Right cardiac atrium (tissue), 5 donors: Measurements from ENCODE around the gene SIM2. TPM values are rescaled to one million over a fixed set of nuclear protein-coding genes. Genes with fewer than 3 reads are reported as not detected.
"Not testable (repeated sequence)": the region's sequence is repeated elsewhere in the genome, so short reads cannot be mapped to it uniquely, and the experiment has no call there.

Experiments used
- ATAC-seq, 2 donors: fragments of 200-7000 bp; cut with Tn5 transposase; one replicate each; pipeline versions ENCODE4 v1.8.0 to v1.9.1; 2020; ENCODE audit warnings: moderate library complexity in 2 of 2, mild to moderate bottlenecking in 1 of 2
- DNase-seq, 3 donors: peaks; one replicate each; pipeline ENCODE4 v3.0.0-alpha.2; 2020
- H3K27ac ChIP-seq: one replicate; pipeline ENCODE4 v1.5.1; 2013; ENCODE audit warnings: mild to moderate bottlenecking, low read length, control low read depth, moderate library complexity
- H3K27me3 ChIP-seq: one replicate; pipeline ENCODE4 v1.6.1; 2013; ENCODE audit not compliant: control insufficient read depth, insufficient read depth
- H3K4me1 ChIP-seq: one replicate; pipeline ENCODE4 v1.6.1; 2013; ENCODE audit warnings: low read length; ENCODE audit not compliant: control insufficient read depth, insufficient read depth
- H3K4me3 ChIP-seq: one replicate; pipeline ENCODE4 v1.5.1; 2013; ENCODE audit warnings: low read length, control low read depth
- H3K9me3 ChIP-seq: one replicate; pipeline ENCODE4 v1.6.1; 2013; ENCODE audit warnings: low read length; ENCODE audit not compliant: control insufficient read depth
- WGBS: extraction: QIAGEN DNeasy Blood & Tissue Kit; methylation state at CpG from one replicate; pipeline ENCODE4 v1.1.7; 2013; 5-methylcytosine and 5-hydroxymethylcytosine counted together
- intact Hi-C, 4 donors: fragments of 100-400 bp; cut with DNase I; formaldehyde crosslinking; loops; one replicate each; pipeline versions ENCODE4 v1.11.0 to v1.14.0; 2022 to 2023
- polyA plus RNA-seq: library from polyadenylated mRNA; stranded (reverse); fragments of 200-250 nt; gene quantifications from one replicate; pipeline ENCODE4 v1.2.3, GENCODE V29; 2013
- total RNA-seq, 4 donors: library from RNA; stranded (reverse); fragmentation: NEBNext Ultra II Directional; extraction: Animal tissue kit (Norgen Biotek cat#: 25700); gene quantifications; one replicate each; pipeline ENCODE4 v1.2.1, GENCODE V29; 2021
- donor health status: healthy with polysubstance abuse.
- donor health status: DM: no; HTN: yes; CAD: no.
- donor health status: DM: no; HTN: no; CAD: no.
- donor health status: DM: no; HTN: yes; CAD: no; lungs with severe emphysema.
- donor health status: DM: yes; HTN: yes; CAD: no.

The SIM2 gene
- total and polyA plus RNA-seq, 5 donors, result not detected

DNA sequence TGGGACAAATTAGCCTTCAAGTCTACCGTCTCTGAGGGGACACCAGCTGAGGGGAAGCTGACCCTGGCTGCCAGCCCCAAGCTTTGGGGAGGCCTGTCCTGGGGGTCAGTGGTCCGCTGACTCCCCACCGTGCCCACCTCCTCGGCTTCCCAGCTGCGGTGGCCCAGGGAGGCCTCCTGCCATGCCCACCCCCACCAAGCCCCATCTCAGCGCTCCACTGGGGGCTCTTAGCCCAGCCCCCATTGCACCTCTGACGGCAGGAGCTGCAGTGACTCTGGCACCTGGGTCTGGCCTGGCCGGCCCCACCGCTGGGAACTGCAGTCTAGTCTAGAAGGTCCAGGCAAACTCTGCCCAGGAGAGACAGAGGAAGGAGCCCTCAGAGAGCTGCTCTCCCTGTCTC lies 30.2 kb upstream of the SIM2 start:
- ATAC-seq (peak in 1 of 2 donors; percentile 22), DNase-seq (no peak)
- Histone ChIP-seq H3K4me1 (no peaks in the 10 kb centered on the region), H3K4me3 (no peak overlapping the region), H3K9me3 (no peaks in the 10 kb centered on the region), H3K27me3 (no peaks in the 10 kb centered on the region), H3K27ac (no peak overlapping the region)
- intact Hi-C loops, result no loop called here
- WGBS, result 67% methylated on average over 9 of the region's 9 CpGs

DNA sequence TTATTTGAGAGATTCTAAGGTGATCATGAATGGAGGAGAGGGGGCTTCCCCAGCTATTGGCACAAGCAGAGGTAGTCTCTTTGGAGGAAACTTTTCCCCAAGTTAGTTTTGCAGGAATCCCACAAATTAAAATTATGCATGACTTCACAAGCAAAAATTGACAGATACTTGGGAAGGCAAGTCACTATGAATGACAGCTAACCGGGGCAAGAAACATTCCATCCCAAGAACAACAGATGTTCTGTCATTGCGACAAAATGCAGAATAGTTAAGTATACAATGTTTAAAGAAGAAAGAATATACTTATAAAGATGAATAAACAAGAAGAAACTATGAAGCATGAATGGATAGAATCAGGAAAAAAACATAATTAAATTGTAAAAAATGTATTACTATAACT lies 27.1 kb upstream of the SIM2 start:
- 72% methylated on average over 2 of the region's 2 CpGs for WGBS
- no peak overlapping the region for H3K27ac ChIP-seq
- intact Hi-C loops, result no loop called here
- no peaks in the 10 kb centered on the region for H3K9me3 ChIP-seq
- ATAC-seq, result no peak
- H3K4me3 ChIP-seq, result no peak overlapping the region
- no peaks in the 10 kb centered on the region for H3K4me1 ChIP-seq
- H3K27me3 ChIP-seq, result no peaks in the 10 kb centered on the region
- no peak for DNase-seq

DNA sequence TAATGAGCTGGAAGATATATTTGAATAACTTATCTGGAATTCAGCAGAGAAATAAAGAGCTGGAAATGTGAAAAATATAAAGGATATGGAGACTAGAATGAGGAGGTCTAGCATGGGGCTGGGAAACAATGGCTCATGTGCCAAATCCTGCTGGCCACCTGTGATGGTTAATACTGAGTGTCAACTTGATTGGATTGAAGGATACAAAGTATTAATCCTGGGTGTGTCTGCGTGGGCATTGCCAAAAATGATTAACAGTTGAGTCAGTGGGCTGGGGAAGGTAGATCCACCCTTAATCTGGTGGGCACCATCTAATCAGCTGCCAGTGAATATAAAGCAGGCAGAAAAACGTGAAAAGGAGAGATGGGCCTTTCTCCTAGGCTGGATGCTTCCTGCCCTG lies 26.6 kb upstream of the SIM2 start:
- H3K27ac ChIP-seq, ATAC-seq, H3K27me3 ChIP-seq, H3K9me3 ChIP-seq, H3K4me1 ChIP-seq, H3K4me3 ChIP-seq, intact Hi-C loops, DNase-seq: not testable (repeated sequence)
- 69% methylated on average over 2 of the region's 2 CpGs for WGBS

DNA sequence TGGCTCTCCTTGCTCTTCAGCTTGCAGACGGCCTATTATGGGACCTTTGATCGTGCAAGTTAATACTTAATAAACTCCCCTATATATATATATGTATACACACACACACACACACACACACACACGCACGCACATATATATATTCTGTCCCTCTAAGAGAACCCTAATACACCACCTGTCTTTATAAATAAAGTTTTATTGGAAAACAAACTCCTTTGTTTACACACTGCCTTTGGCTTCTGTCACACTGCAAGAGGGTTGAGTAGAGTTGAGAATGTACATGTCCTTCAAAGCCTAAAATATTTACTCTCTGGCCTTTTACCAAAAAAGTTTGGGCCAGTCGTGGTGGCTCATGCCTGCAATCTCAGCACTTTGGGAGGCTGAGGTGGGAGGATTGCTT lies 26.2 kb upstream of the SIM2 start:
- Histone ChIP-seq H3K4me1 (no peaks in the 10 kb centered on the region), H3K27me3 (no peaks in the 10 kb centered on the region), H3K4me3 (no peak overlapping the region), H3K9me3 (no peaks in the 10 kb centered on the region), H3K27ac (no peak overlapping the region)
- WGBS, result 84% methylated on average over 5 of the region's 5 CpGs
- intact Hi-C loops, result no loop called here
- no peak for ATAC-seq
- DNase-seq, result no peak

DNA sequence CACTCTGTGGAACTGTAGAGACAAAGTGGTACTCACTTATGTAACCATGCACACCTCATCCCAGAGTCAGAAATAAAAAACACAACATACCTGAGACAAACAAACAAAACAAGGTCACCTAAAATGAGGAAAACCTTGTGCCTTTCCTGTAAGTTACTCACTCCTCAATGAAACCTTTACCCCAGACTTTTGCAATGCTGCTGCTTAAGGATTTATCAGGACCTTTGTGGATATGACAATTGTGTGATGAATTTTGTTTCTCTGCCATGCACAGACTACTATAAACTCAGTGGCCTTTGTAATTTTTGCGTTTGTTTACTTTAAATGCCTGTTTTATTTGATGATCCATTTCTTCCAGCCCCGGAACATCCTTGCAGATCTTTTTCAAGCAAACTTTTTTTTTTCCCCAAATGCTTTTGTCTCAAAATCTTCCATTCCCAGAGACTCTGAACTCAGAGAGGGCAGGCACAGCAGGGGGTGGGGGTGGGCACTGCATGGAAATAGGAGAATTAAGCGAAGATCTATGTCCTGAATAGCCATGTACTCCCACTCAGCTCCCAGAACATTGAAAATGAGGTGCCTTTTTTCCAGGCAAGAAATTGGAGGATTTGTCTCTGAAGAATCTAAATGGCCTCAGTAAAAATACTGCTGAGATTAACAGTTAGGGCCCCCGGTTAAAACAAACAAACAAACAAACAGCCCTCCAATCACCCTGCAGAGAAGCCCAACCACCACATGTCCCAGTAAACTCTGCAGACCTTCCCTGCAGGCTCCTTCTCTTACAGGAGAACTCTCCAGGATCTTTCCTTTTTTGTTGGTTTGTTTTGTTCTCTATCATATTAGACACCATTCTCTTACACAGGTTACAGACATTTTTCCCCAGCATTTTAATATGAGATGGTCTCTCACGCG lies 22.6 kb upstream of the SIM2 start:
- DNase-seq (no peak), ATAC-seq (no peak)
- H3K27ac ChIP-seq, result no peak overlapping the region
- H3K9me3 ChIP-seq, result peaks cover 5% of the 10 kb centered on the region
- no peaks in the 10 kb centered on the region for H3K4me1 ChIP-seq
- intact Hi-C loops, result no loop called here
- H3K27me3 ChIP-seq, result no peaks in the 10 kb centered on the region
- whole genome bisulfite sequencing, result 57% methylated on average over 6 of the region's 6 CpGs
- no peak overlapping the region for H3K4me3 ChIP-seq

DNA sequence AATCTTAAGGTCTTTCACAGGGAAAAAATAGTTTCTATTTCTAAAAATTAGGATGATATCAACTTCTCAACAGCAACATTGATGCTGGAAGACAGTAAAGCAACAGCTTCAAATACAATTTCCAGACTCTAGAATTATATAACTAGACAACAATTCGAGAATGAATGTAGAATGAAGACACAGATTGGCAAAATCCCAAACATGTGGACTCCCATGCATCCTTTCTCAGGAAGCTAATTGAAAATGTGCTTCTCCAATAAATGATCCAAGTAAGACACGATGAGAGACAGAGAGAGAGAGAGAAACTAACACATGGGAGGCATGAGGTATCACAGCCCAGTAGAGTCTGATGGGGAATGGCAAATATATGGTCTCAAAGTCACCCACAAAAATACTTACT lies 21.5 kb upstream of the SIM2 start:
- DNase-seq (no peak), ATAC-seq (no peak)
- peaks cover 5% of the 10 kb centered on the region for H3K9me3 ChIP-seq
- intact Hi-C loops, result no loop called here
- no peaks in the 10 kb centered on the region for H3K27me3 ChIP-seq
- 48% methylated on average over 2 of the region's 2 CpGs for WGBS
- H3K4me1 ChIP-seq, result no peaks in the 10 kb centered on the region
- no peak overlapping the region for H3K27ac ChIP-seq
- no peak overlapping the region for H3K4me3 ChIP-seq

DNA sequence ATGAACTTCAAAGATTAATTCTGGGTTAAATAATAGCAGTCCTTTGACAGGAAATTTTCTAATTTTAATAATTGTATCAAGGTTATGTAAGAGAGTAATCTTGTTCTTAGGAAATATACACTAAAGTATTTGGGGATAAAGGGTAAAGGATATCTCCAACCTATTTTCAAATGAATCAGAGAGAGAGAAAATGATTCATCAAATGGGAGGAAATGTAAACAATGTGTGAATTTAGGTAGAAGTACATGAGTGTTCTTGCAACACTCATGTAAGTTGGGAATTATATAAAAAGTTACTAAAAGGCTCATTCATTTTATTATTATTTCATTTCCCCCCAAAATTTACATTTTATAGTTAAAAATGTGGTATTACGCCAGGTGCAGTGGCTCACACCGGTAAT lies 20.4 kb upstream of the SIM2 start:
- 94% methylated on average over 2 of the region's 2 CpGs for WGBS
- no peak for ATAC-seq
- no peaks in the 10 kb centered on the region for H3K27me3 ChIP-seq

DNA sequence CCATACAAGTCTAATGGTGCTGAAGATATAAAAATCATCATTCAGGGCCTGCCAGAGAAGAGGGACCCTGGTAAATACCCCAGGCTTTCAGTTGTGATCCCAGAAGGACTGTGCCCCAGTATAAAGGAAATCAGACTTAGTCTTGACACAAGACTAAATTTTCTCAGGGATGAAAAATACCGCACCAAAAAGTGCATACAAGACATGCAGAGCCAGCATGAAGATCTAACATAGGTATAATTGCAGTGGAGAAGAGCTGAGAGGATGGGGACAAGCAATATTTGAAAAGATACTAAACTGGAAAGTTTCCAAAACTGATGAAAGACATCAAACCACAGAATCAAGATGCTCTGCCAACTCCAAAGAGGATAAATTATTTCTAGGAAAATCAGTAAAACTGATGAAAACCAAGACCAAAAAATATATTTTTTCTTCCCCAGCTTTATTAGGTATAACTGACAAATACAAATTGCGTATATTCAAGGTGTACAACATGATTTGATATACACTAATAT lies 17.7 kb upstream of the SIM2 start:
- peaks cover 5% of the 10 kb centered on the region for H3K9me3 ChIP-seq
- 95% methylated on average over 2 of the region's 2 CpGs for WGBS
- no peak for DNase-seq
- H3K27ac ChIP-seq, result no peak overlapping the region
- no peak for ATAC-seq
- H3K27me3 ChIP-seq, result no peaks in the 10 kb centered on the region
- H3K4me1 ChIP-seq, result no peaks in the 10 kb centered on the region
- H3K4me3 ChIP-seq, result no peak overlapping the region
- intact Hi-C loops, result no loop called here

More for the DNA sequence above, 20.4 kb upstream of the SIM2 start:
- Histone ChIP-seq H3K9me3 (peaks cover 5% of the 10 kb centered on the region), H3K27ac (no peak overlapping the region), H3K4me1 (no peaks in the 10 kb centered on the region), H3K4me3 (no peak overlapping the region)
- DNase-seq, result no peak
- intact Hi-C loops, result no loop called here

DNA sequence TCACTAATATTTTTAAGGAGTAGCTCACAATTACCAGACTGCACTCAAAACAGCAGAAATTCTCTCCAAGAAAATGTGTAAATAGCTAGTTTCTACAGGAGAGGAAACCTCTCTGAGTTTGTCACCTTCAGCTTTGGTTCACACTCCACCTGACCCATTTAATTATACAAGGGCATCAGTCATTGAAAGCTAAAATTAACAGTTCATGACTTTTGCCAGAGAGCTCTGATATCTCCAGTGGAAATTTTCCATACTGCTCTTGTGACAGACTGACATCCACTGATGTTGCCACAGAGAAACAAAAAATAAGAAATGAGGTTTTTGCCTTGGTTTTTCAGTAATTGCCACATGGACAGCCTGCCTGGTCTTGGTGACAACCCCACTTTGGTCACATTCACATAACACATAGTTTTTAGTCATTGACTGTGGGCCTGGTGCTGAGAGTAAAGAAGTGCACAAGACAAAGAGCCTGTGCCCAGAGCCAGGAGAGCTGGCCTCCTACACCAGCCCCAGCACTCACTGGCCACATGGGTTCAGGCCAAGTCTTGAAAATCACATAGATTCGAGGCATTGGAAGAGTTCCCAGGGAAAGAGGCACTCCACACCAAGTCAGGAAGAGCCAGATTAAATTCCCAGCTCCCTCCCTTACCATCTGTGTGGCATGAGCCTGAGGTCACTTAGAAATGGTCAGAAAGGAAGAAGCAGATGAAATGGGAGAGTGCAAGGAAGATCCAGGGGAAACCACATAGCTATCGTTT lies 13.8 kb upstream of the SIM2 start:
- 34% methylated on average over 2 of the region's 2 CpGs for WGBS
- Histone ChIP-seq H3K9me3 (peaks cover 5% of the 10 kb centered on the region), H3K4me3 (no peak overlapping the region), H3K4me1 (no peaks in the 10 kb centered on the region), H3K27ac (peak overlapping the region; percentile 21), H3K27me3 (no peaks in the 10 kb centered on the region)
- ATAC-seq (peak; percentile 51 to 69), DNase-seq (no peak)
- intact Hi-C loops, result no loop called here

DNA sequence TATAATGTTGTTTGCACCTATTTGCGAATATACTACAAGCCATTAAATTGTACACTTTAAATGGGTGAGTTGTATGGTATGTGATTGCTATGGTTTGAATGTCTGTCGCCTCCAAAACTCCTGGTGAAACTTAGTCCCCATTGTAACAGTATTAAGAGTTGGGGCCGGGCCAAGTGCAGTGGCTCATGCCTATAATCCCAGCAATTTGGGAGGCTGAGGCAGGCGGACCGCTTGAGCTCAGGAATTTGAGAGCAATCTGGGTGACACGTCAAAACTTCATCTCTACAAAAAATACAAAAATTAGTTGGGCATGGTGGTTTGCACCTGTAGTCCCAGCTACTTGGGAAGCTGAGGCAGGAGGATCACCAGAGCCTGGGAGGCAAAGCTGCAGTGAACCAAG lies 12.0 kb upstream of the SIM2 start:
- Histone ChIP-seq H3K9me3 (no peaks in the 10 kb centered on the region), H3K27me3 (peaks cover 4% of the 10 kb centered on the region), H3K27ac (no peak overlapping the region), H3K4me3 (no peak overlapping the region), H3K4me1 (no peaks in the 10 kb centered on the region)
- ATAC-seq (no peak), DNase-seq (no peak)
- WGBS, result 87% methylated on average over 6 of the region's 6 CpGs
- intact Hi-C loops, result no loop called here

DNA sequence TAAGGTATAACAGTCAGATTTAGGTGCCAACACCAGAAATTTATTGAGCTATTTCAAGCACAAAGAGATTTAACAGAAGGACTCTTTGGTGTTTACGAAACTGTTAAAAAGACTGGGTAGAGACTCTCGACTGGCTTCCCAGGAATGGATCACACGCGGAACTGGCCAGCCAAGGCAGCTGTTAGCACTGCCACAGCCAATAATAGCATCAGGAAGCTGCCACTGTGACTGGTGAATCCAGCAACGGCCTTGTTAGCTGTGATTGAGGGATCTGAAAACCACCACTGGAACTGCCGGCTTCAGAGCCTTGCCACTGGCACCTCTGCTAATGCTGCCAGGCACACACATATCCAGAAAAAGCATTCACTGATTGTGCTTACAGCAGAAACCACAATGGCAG lies 10.6 kb upstream of the SIM2 start:
- ATAC-seq, result no peak
- 54% methylated on average over 6 of the region's 6 CpGs for WGBS
- Histone ChIP-seq H3K4me3 (no peak overlapping the region), H3K4me1 (no peaks in the 10 kb centered on the region), H3K27me3 (peaks cover 4% of the 10 kb centered on the region), H3K9me3 (no peaks in the 10 kb centered on the region), H3K27ac (no peak overlapping the region)
- intact Hi-C loops, result no loop called here
- no peak for DNase-seq
